Measurements from ENCODE around the gene UBE2L5.

DNA sequence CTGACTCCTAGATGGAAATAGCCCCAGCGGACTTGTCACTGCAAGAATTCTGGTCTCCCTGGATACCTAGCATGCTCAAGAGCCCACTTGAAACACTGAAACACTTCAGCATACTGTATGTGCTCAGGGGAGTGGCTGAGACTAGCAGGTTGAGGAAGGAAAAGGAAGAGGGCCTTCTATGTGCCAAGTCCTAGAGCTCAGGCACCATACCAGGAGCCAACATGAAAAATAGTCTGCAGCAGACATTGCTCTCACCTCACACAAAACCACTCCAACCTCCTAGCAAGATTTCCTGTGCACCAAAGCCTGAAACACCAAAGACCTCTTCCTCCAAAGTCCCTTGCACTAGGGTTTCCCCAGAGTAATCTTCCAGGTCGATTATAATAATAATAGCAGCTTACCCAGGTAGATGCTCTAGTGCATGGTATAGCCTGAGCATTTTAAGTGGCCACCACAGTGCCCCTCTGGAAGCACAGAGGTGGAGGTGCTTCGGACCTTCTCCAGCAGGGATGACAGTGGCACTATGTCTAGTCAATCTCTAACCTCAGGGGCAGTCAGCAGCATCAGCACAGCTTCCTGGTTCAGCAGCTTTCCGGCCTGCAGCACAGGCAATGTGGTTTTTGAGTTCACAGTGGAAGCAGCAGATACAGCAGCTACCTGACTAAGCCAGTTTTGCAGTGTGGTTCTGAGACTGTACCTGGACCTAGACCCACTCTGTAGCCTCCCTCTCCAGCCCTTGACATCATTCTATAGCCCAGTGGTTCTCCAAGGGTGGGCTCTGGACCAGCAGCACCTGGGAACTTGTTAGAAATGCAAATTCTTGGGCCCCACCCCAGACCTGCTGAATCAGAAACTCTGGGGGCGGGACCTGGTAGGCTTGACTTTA lies 45.6 kb upstream of the UBE2L5 start:
- TF ChIP-seq, protein P1, sequence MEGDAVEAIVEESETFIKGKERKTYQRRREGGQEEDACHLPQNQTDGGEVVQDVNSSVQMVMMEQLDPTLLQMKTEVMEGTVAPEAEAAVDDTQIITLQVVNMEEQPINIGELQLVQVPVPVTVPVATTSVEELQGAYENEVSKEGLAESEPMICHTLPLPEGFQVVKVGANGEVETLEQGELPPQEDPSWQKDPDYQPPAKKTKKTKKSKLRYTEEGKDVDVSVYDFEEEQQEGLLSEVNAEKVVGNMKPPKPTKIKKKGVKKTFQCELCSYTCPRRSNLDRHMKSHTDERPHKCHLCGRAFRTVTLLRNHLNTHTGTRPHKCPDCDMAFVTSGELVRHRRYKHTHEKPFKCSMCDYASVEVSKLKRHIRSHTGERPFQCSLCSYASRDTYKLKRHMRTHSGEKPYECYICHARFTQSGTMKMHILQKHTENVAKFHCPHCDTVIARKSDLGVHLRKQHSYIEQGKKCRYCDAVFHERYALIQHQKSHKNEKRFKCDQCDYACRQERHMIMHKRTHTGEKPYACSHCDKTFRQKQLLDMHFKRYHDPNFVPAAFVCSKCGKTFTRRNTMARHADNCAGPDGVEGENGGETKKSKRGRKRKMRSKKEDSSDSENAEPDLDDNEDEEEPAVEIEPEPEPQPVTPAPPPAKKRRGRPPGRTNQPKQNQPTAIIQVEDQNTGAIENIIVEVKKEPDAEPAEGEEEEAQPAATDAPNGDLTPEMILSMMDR (conservative IDR thresholded peaks at IDR 0.05 in 1 of 2, IDR thresholded peaks at IDR 0.05 in 1 of 2; ENCODE audit: low read depth in 1 of 2, low read length in 2 of 2): no peak
- no peak for TF ChIP-seq EZH2 (IDR thresholded peaks at IDR 0.05; ENCODE audit: low read length, missing control alignments)
